Stimulated activated CD8-positive, alpha-beta memory T cell treated with anti-CD3 and anti-CD28 coated beads, Interleukin-15, amount 100 ng/mL, for 1 hour (primary cell): ENCODE measurements around the gene GNG12.

Experiments
- DNase-seq: peaks from one replicate; pipeline ENCODE4 v3.0.0-alpha.2; 2020; ENCODE audit warnings: low read depth

GNG12 gene

GRCh38 chr1:67815303-67816094 is 17.8 kb downstream of the GNG12 start:
- DNase-seq = no peak

GRCh38 chr1:67814121-67814772 is 19.0 kb downstream of the GNG12 start:
- DNase-seq = no peak

GRCh38 chr1:67812226-67812625 is 21.0 kb downstream of the GNG12 start:
- DNase-seq = no peak

- DNase-seq = no peak
These were observed 21.5 kb downstream of the GNG12 start for GRCh38 chr1:67811781-67812180.

GRCh38 chr1:67809887-67810286 is 23.4 kb downstream of the GNG12 start:
- DNase-seq = no peak

GRCh38 chr1:67807282-67807681 is 26.0 kb downstream of the GNG12 start:
- DNase-seq = no peak

- DNase-seq = no peak
These were observed 28.6 kb downstream of the GNG12 start for GRCh38 chr1:67804710-67805109.

- no peak for DNase-seq
These were observed 29.6 kb downstream of the GNG12 start for GRCh38 chr1:67803380-67804279.

- no peak for DNase-seq
These were observed 30.7 kb downstream of the GNG12 start for GRCh38 chr1:67802565-67802964.

GRCh38 chr1:67801903-67802302 is 31.4 kb downstream of the GNG12 start:
- DNase-seq = no peak

- DNase-seq = no peak
These were observed 37.9 kb downstream of the GNG12 start for GRCh38 chr1:67795179-67795912.

GRCh38 chr1:67793562-67793961 is 39.7 kb downstream of the GNG12 start:
- DNase-seq = no peak

GRCh38 chr1:67792741-67793458 is 40.4 kb downstream of the GNG12 start:
- no peak for DNase-seq

GRCh38 chr1:67792103-67792502 is 41.2 kb downstream of the GNG12 start:
- no peak for DNase-seq

- DNase-seq = no peak
These were observed 41.6 kb downstream of the GNG12 start for GRCh38 chr1:67791686-67792085.

GRCh38 chr1:67791261-67791660 is 42.0 kb downstream of the GNG12 start:
- DNase-seq = no peak

GRCh38 chr1:67790201-67790692 is 43.0 kb downstream of the GNG12 start:
- DNase-seq = no peak

- DNase-seq = no peak
These were observed 43.7 kb downstream of the GNG12 start for GRCh38 chr1:67789551-67789950.

- DNase-seq = no peak
These were observed 44.4 kb downstream of the GNG12 start for GRCh38 chr1:67788904-67789303.

- DNase-seq = no peak
These were observed 45.0 kb downstream of the GNG12 start for GRCh38 chr1:67788238-67788790.

- DNase-seq = no peak
These were observed 45.5 kb downstream of the GNG12 start for GRCh38 chr1:67787746-67788145.
